B cell (primary cell): ENCODE measurements around the gene DLX6.

ENCODE experiments used
- CTCF ChIP-seq: fragments of 200-600 bp; IDR thresholded peaks from one replicate; pipeline ENCODE4 v1.8.0; 2022; ENCODE audit warnings: antibody characterized with exemption, mild to moderate bottlenecking
- EZH2 ChIP-seq: IDR thresholded peaks from 2 replicates; pipeline ENCODE4 v1.6.1; 2012; ENCODE audit warnings: borderline replicate concordance, low read depth, mild to moderate bottlenecking, moderate library complexity, low read length; ENCODE audit not compliant: insufficient read depth, poor library complexity, severe bottlenecking

DNA sequence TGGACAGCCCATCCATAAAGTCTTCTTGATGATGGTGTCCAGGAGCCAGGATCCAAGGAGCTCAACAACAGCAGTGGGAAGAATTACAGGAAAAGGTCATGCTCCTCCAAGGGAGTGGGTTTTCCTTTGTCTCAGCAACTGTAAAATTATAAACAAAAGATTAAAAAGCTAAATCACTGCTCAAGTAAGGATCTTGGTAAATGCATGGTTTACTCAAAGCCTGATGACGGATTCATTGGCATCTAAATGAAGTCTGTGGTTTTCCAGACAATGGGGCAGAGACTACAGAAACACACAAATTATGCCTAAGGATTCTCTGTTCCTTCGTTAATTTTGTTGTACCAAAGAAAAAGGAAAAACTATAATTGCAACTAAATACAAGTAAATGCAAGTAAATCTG lies 36.4 kb upstream of the DLX6 start:
- no peak for TF ChIP-seq EZH2
- no peak for TF ChIP-seq CTCF
